Measurements from ENCODE around the gene CDH23. TPM values are rescaled to one million over a fixed set of nuclear protein-coding genes. Genes with fewer than 3 reads are reported as not detected.

The CDH23 gene
- total and polyA plus RNA-seq, 10 of the 15 experiments (the other 5 are each of a cell fraction or from before 2014, with no cell fraction given): 0.09 to 0.40 (median 0.15) TPM; not detected in 1

- H3K4me2 ChIP-seq (ENCODE audit: control insufficient read depth, insufficient read depth): no peak overlapping the region
- no peak for ATAC-seq
- H3K4me3 ChIP-seq: no peak overlapping the region
- H3K9ac ChIP-seq (ENCODE audit: control insufficient read depth, insufficient read depth, low read length): no peak overlapping the region
- no peak for DNase-seq (ENCODE audit: low read depth, low spot score)
- intact Hi-C loops (cut with micrococcal nuclease; ENCODE audit: unreplicated experiment) (no loop called here), in situ Hi-C loops (cut with MboI) (no loop called here)
- no peaks in the 10 kb centered on the region for H3K79me2 ChIP-seq (ENCODE audit: control insufficient read depth, insufficient read depth, low read length)
- ChIA-PET SMC1A (ENCODE audit: uncharacterized antibody, unreplicated experiment) (interaction anchor here (2.2 kb wide), 1 partner anchor 179 kb away, joined by 6 read pairs; no protein-coding TSS in a partner anchor), CTCF (interaction anchor here (0.9 to 1.7 kb wide), 2 partner anchors 10 to 178 kb away, joined by 3 to 4 read pairs; no protein-coding TSS in a partner anchor), POLR2A (no interaction called here), RAD21 (ENCODE audit: unreplicated experiment) (no interaction called here)
- FAIRE-seq: no peak
- no peak overlapping the region for H2AFZ ChIP-seq (ENCODE audit: control insufficient read depth, low read depth, low read length)
- no TSS peak for BruUV-seq (replicated peaks)
- 0% methylated on average over 3 of the region's 3 CpGs for WGBS (ENCODE audit: insufficient coverage, insufficient replicate concordance, low lambda C conversion rate, missing lambda C conversion rate)
- peaks cover 7 to 26% of the 10 kb centered on the region in 2 experiments; a peak in 3 of 4 replicates for H3K27me3 ChIP-seq (replicated peaks in 1 of 2; ENCODE audit: control insufficient read depth in 2 of 2, insufficient read depth in 2 of 2, low read length in 1 of 2)
- H3K27ac ChIP-seq (ENCODE audit: control insufficient read depth, insufficient read depth): no peak overlapping the region
- H4K20me1 ChIP-seq (ENCODE audit: control insufficient read depth, insufficient read depth): peaks cover 3% of the 10 kb centered on the region; the same call in 1 of the 2 replicates
- H3K36me3 ChIP-seq (ENCODE audit: control insufficient read depth in 2 of 2, insufficient read depth in 2 of 2, low read length in 1 of 2): no peaks in the 10 kb centered on the region
- no peak for TF ChIP-seq CREB1 (IDR thresholded peaks at IDR 0.05; ENCODE audit: low read depth)
- TF ChIP-seq KDM1A (IDR thresholded peaks at IDR 0.05; ENCODE audit: borderline replicate concordance): no peak
- TF ChIP-seq MYC (IDR thresholded peaks at IDR 0.05; ENCODE audit: insufficient read depth, insufficient read length, insufficient replicate concordance, low read length, severe bottlenecking): no peak
- TF ChIP-seq NFYA (IDR thresholded peaks at IDR 0.05; ENCODE audit: borderline replicate concordance, low read depth, low read length): no peak
- no peak for TF ChIP-seq CHD2 (IDR thresholded peaks at IDR 0.05; ENCODE audit: borderline replicate concordance, low read depth, low read length)
- TF ChIP-seq ZNF687 (IDR thresholded peaks at IDR 0.05): no peak
- no peak for TF ChIP-seq JUNB (IDR thresholded peaks at IDR 0.05)
- no peak for TF ChIP-seq ZBTB33 (IDR thresholded peaks at IDR 0.05)
- TF ChIP-seq MXI1 (IDR thresholded peaks at IDR 0.05; ENCODE audit: low read depth, low read length): no peak
- no peaks in the 10 kb centered on the region for H3K4me1 ChIP-seq (ENCODE audit: control insufficient read depth, insufficient read depth, low read length)
- H3K9me3 ChIP-seq (replicated peaks; ENCODE audit: control insufficient read depth, insufficient read depth, low read length): no peaks in the 10 kb centered on the region
These were observed 5.6 kb upstream of the CDH23 start for GRCh38 chr10:71390921-71391690.

Measured in GM12878 (cell line).